ENCODE measurements around the gene RPTOR.
A peak's percentile ranks its signal among the peaks of the same experiment; 100 is the strongest.

Gene RPTOR

GRCh38 chr17:80837711-80838110, 293.1 kb downstream of the RPTOR start:
- no peak for DNase-seq

- no peak for DNase-seq
These were observed 293.8 kb downstream of the RPTOR start for GRCh38 chr17:80838311-80839025.

GRCh38 chr17:80839026-80839345, 294.3 kb downstream of the RPTOR start:
- DNase-seq, result no peak

GRCh38 chr17:80839511-80839941, 294.9 kb downstream of the RPTOR start:
- DNase-seq, result no peak

GRCh38 chr17:80839970-80840369, 295.3 kb downstream of the RPTOR start:
- no peak for DNase-seq

GRCh38 chr17:80842456-80843013, 297.9 kb downstream of the RPTOR start:
- no peak for DNase-seq

- DNase-seq, result no peak
These were observed 299.1 kb downstream of the RPTOR start for GRCh38 chr17:80843741-80844156.

- no peak for DNase-seq
These were observed 299.9 kb downstream of the RPTOR start for GRCh38 chr17:80844418-80844990.

GRCh38 chr17:80845069-80845862, 300.6 kb downstream of the RPTOR start:
- no peak for DNase-seq

GRCh38 chr17:80845863-80846671, 301.4 kb downstream of the RPTOR start:
- DNase-seq, result no peak

- DNase-seq, result no peak
These were observed 302.3 kb downstream of the RPTOR start for GRCh38 chr17:80846932-80847331.

- no peak for DNase-seq
These were observed 303.0 kb downstream of the RPTOR start for GRCh38 chr17:80847496-80848230.

- DNase-seq, result no peak
These were observed 303.9 kb downstream of the RPTOR start for GRCh38 chr17:80848449-80849102.

- no peak for DNase-seq
These were observed 304.5 kb downstream of the RPTOR start for GRCh38 chr17:80849119-80849518.

- no peak for DNase-seq
These were observed 305.5 kb downstream of the RPTOR start for GRCh38 chr17:80850109-80850508.

- DNase-seq, result peak; percentile 67
These were observed 306.2 kb downstream of the RPTOR start for GRCh38 chr17:80850817-80851216.

- no peak for DNase-seq
These were observed 306.8 kb downstream of the RPTOR start for GRCh38 chr17:80851277-80851925.

GRCh38 chr17:80852476-80853015, 307.9 kb downstream of the RPTOR start:
- DNase-seq, result no peak

- DNase-seq, result no peak
These were observed 308.4 kb downstream of the RPTOR start for GRCh38 chr17:80853076-80853475.

GRCh38 chr17:80854220-80854619, 309.6 kb downstream of the RPTOR start:
- DNase-seq, result no peak

Data from NCI-H510A treated with DMSO at 0.1 percent for 48 hours (cell line).